Epithelial cell of prostate (primary cell): ENCODE measurements around the gene CDK4.
"Not testable (repeated sequence)": the region's sequence is repeated elsewhere in the genome, so short reads cannot be mapped to it uniquely, and the experiment has no call there.

Experiments
- DNase-seq: peaks from one replicate; pipeline ENCODE4 v3.0.0-alpha.2; 2011; ENCODE audit warnings: low read depth, low spot score
- H3K27ac ChIP-seq: fragments of 450-650 bp; 2 replicates; pipeline ENCODE4 v1.5.1; 2017; ENCODE audit warnings: mild to moderate bottlenecking

Gene CDK4

GRCh38 chr12:57717846-57718640 is 34.1 kb downstream of the CDK4 start:
- H3K27ac ChIP-seq: no peak overlapping the region
- no peak for DNase-seq

DNA sequence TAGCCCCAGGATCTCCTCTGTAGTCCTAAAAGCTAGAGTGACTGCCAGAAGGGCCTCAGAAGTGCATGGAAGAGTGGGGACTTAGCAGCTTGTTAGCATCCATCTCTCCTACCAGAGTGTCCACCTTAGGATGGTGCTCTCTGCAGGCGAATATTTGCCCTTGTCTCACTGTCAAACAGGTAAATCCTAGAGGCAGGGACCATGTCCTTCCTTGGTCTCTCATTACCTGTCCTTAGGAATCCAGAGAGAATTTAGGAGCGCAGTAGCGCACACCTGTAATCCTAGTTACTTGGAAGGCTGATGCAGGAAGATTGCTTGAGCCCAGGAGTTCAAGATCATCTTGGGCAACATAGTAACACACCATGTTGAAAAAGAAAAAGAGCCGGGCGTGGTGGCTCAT is 35.0 kb downstream of the CDK4 start:
- no peak overlapping the region for H3K27ac ChIP-seq
- DNase-seq: no peak

DNA sequence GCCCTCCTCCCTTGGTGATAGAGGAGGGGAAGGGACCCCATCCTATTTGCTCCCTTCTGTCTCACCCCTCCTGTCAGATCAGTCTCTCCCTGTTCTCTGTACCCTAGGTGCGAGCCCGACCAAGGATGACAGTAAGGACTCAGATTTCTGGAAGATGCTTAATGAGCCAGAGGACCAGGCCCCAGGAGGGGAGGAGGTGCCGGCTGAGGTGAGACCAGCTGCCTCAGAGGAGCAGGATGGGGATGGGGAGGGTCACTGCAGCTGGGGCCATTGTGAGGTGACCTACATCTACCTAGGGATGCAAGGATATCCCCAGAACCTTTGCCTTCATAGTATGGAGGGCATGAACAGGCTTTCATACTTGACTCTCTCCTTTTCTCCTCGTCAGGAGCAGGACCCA is 35.8 kb downstream of the CDK4 start:
- no peak overlapping the region for H3K27ac ChIP-seq
- DNase-seq: no peak

GRCh38 chr12:57715786-57716185 is 36.3 kb downstream of the CDK4 start:
- no peak for DNase-seq
- no peak overlapping the region for H3K27ac ChIP-seq

- not testable (repeated sequence) for DNase-seq
Measured at GRCh38 chr12:57715036-57715748, 36.9 kb downstream of the CDK4 start.

DNA sequence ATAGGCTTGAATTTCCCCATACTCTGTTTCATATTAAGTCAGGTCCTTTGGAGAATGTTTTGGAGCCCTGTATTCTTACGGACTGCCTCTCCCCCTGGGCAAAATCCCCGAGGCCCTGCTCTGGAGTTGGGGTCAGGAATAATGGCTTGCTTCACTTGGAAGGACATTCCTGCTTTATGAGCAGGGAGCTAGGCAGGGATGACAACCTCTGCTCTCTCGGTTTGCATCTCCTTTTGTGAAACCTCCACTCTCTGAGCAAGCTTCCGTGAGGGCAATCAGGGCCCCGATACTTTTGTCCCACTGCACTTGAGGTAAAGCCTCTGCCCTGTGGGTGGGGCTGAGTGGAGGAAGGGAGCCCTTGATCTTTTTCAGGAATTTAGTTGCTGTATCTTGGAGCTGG is 38.9 kb downstream of the CDK4 start:
- no peak overlapping the region for H3K27ac ChIP-seq
- DNase-seq: no peak

More at GRCh38 chr12:57715036-57715748, 36.9 kb downstream of the CDK4 start:
- H3K27ac ChIP-seq: not testable (repeated sequence)

DNA sequence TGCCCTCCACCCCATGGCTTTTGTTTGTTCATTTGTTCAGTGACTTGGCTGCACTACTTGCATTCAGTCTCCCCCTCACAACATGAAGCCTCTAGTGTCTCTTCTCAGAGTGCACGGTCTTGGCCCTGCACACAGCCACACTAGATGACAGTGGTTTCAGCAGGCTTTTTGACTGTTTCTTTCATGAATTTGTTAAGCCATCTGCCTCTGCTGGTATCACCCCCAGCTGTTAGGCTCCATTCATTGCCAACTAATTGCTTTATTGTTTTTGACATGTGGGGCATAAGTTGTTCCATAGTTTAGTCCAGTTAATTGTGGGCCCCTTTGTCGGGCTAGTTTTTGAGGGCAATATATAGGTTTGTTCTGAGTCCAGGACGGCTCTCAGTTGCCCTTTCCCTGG is 39.4 kb downstream of the CDK4 start:
- no peak overlapping the region for H3K27ac ChIP-seq
- DNase-seq: no peak

DNA sequence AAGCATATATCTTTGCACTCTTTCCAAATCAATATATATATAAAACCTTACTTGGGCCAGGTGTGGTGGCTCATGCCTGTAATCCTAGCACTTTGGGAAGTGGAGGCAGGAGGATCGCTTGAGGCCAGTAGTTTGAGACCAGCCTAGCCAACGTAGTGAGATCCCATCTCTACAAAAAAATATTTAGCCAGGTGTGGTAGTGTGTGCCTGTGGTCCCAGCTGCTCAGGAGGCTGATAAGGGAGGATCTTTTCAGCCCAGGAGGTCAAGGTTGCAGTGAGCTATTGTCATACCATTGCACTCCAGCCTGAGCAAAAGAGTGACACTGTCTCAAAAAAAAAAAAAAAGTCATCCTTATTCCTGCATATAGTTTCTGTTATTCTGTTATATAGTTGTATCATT is 43.8 kb downstream of the CDK4 start:
- H3K27ac ChIP-seq: no peak overlapping the region
- no peak for DNase-seq

GRCh38 chr12:57707250-57707649 is 44.9 kb downstream of the CDK4 start:
- no peak overlapping the region for H3K27ac ChIP-seq
- no peak for DNase-seq

DNA sequence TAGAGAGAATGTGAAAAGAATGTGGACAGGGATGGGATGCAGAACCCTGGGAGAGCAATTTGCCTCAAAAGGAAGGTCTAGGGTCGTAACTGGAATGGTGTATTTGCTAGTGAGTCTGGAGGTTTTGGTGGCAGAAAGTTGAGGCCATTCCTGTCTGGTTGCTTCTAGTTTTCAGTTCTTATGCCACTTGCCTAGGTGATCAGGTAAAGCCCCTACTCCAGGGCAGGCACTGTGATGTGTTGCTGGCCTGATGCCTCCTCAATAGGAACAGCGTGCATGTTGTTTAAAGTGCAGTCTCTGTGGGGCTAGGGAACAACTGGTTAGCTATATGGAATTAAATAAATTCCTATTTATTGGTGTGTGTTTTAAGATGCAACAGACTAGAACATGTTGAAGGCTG is 51.8 kb downstream of the CDK4 start:
- DNase-seq: no peak
- H3K27ac ChIP-seq: no peak overlapping the region

- no peak for DNase-seq
- no peak overlapping the region for H3K27ac ChIP-seq
Measured at GRCh38 chr12:57698414-57698813, 53.7 kb downstream of the CDK4 start.
